ENCODE data around the gene SRGAP3.
"Not testable (repeated sequence)": the region's sequence is repeated elsewhere in the genome, so short reads cannot be mapped to it uniquely, and the experiment has no call there.

Gene SRGAP3

GRCh38 chr3:9249273-9250192, at the start of gene SRGAP3:
Gene SRGAP3 (minus strand): TSS chr3:9249646. CDS start chr3:9248951, 695 bp downstream.
- DNase-seq (ENCODE audit: low read depth in 2 of 2) = peak; percentile 17 to 55

GRCh38 chr3:9298236-9298635, 48.8 kb upstream of the SRGAP3 start:
- DNase-seq (ENCODE audit: low read depth in 2 of 2) = no peak

- DNase-seq (ENCODE audit: low read depth in 2 of 2) = no peak
Measured at GRCh38 chr3:9296241-9296640, 46.8 kb upstream of the SRGAP3 start.

- no peak for DNase-seq (ENCODE audit: low read depth in 2 of 2)
Measured at GRCh38 chr3:9295007-9295406, 45.6 kb upstream of the SRGAP3 start.

- not testable (repeated sequence) for DNase-seq (ENCODE audit: low read depth in 2 of 2)
Measured at GRCh38 chr3:9293953-9294352, 44.5 kb upstream of the SRGAP3 start.

- no peak for DNase-seq (ENCODE audit: low read depth in 2 of 2)
Measured at GRCh38 chr3:9293076-9293475, 43.6 kb upstream of the SRGAP3 start.

- DNase-seq (ENCODE audit: low read depth in 2 of 2) = no peak
Measured at GRCh38 chr3:9292516-9292915, 43.1 kb upstream of the SRGAP3 start.

GRCh38 chr3:9291821-9292410, 42.5 kb upstream of the SRGAP3 start:
- DNase-seq (ENCODE audit: low read depth in 2 of 2) = no peak

GRCh38 chr3:9290566-9290965, 41.1 kb upstream of the SRGAP3 start:
- no peak for DNase-seq (ENCODE audit: low read depth in 2 of 2)

GRCh38 chr3:9281533-9281932, 32.1 kb upstream of the SRGAP3 start:
- not testable (repeated sequence) for DNase-seq (ENCODE audit: low read depth in 2 of 2)

GRCh38 chr3:9280451-9281219, 31.2 kb upstream of the SRGAP3 start:
- DNase-seq (ENCODE audit: low read depth in 2 of 2) = no peak

GRCh38 chr3:9279966-9280365, 30.5 kb upstream of the SRGAP3 start:
- no peak for DNase-seq (ENCODE audit: low read depth in 2 of 2)

- DNase-seq (ENCODE audit: low read depth in 2 of 2) = no peak
Measured at GRCh38 chr3:9278498-9278897, 29.1 kb upstream of the SRGAP3 start.

- no peak for DNase-seq (ENCODE audit: low read depth in 2 of 2)
Measured at GRCh38 chr3:9278085-9278484, 28.6 kb upstream of the SRGAP3 start.

- DNase-seq (ENCODE audit: low read depth in 2 of 2) = no peak
Measured at GRCh38 chr3:9276761-9277370, 27.4 kb upstream of the SRGAP3 start.

GRCh38 chr3:9271903-9272302, 22.5 kb upstream of the SRGAP3 start:
- no peak for DNase-seq (ENCODE audit: low read depth in 2 of 2)

GRCh38 chr3:9270704-9271103, 21.3 kb upstream of the SRGAP3 start:
- DNase-seq (ENCODE audit: low read depth in 2 of 2) = no peak

GRCh38 chr3:9266716-9267115, 17.3 kb upstream of the SRGAP3 start:
- no peak for DNase-seq (ENCODE audit: low read depth in 2 of 2)

- DNase-seq (ENCODE audit: low read depth in 2 of 2) = no peak
Measured at GRCh38 chr3:9260305-9260704, 10.9 kb upstream of the SRGAP3 start.

- DNase-seq (ENCODE audit: low read depth in 2 of 2) = no peak
Measured at GRCh38 chr3:9257092-9257491, 7.6 kb upstream of the SRGAP3 start.

- no peak for DNase-seq (ENCODE audit: low read depth in 2 of 2)
Measured at GRCh38 chr3:9255976-9256375, 6.5 kb upstream of the SRGAP3 start.

- no peak for DNase-seq (ENCODE audit: low read depth in 2 of 2)
Measured at GRCh38 chr3:9254764-9255163, 5.3 kb upstream of the SRGAP3 start.

Measured in stimulated activated CD8-positive, alpha-beta memory T cell treated with anti-CD3 and anti-CD28 coated beads, Interleukin-15, amount 100 ng/mL, for 4 hours (primary cell).